AG04450 (cell line): ENCODE data around the gene ARHGAP42. TPM values are rescaled to one million over a fixed set of nuclear protein-coding genes. Genes with fewer than 3 reads are reported as not detected.
"Not testable (repeated sequence)": the region's sequence is repeated elsewhere in the genome, so short reads cannot be mapped to it uniquely, and the experiment has no call there.

ENCODE experiments used
- CTCF ChIA-PET: fragments of 300-600, 350-600 bp; formaldehyde crosslinking; extraction: SDS; loops from one replicate; lab custom pipeline; 2022; ENCODE audit warnings: antibody characterized with exemption, inconsistent platforms; lab: Charles Lee
- POLR2A ChIA-PET: fragments of 350-600 bp; formaldehyde crosslinking; extraction: SDS; loops from one replicate; lab custom pipeline; 2021; ENCODE audit warnings: antibody characterized with exemption, inconsistent platforms; lab: Yijun Ruan, JAX
- DNase-seq: peaks from one replicate; pipeline ENCODE4 v3.0.0-alpha.2; 2011; ENCODE audit warnings: low read depth, low spot score
- H3K27ac ChIP-seq: one replicate; pipeline ENCODE4 v1.5.1; 2012; ENCODE audit warnings: low read depth, low read length, control low read depth
- H3K27me3 ChIP-seq: one replicate; pipeline ENCODE4 v1.6.0; 2012; ENCODE audit warnings: low read length; ENCODE audit not compliant: control insufficient read depth, insufficient read depth
- H3K4me3 ChIP-seq: 2 replicates; pipeline ENCODE4 v1.5.1; 2011; ENCODE audit warnings: mild to moderate bottlenecking, low read depth, low read length, control low read depth
- H3K9me3 ChIP-seq: 2 replicates; pipeline ENCODE4 v1.5.1; 2012; ENCODE audit warnings: low read length; ENCODE audit not compliant: control insufficient read depth, insufficient read depth
- CTCF ChIP-seq: IDR thresholded peaks from 2 replicates; pipeline ENCODE4 v1.5.1; 2011; ENCODE audit warnings: low read depth, low read length, control low read depth, inconsistent platforms
- polyA plus RNA-seq: library from polyadenylated mRNA; depleted of rRNA; stranded (reverse); fragments of >200 nt; gene quantifications from 2 replicates; pipeline ENCODE4 v1.2.3, GENCODE V29; 2011

Gene ARHGAP42
- polyA plus RNA-seq, 1 experiment: 9.0 TPM

GRCh38 chr11:100741866-100742625 is 55.0 kb downstream of the ARHGAP42 start:
- no peaks in the 10 kb centered on the region for H3K9me3 ChIP-seq
- ChIA-PET POLR2A (no interaction called here), CTCF (no interaction called here)
- H3K27me3 ChIP-seq: no peaks in the 10 kb centered on the region
- DNase-seq: no peak
- TF ChIP-seq CTCF: no peak
- H3K4me3 ChIP-seq: no peak overlapping the region
- no peak overlapping the region for H3K27ac ChIP-seq

DNA sequence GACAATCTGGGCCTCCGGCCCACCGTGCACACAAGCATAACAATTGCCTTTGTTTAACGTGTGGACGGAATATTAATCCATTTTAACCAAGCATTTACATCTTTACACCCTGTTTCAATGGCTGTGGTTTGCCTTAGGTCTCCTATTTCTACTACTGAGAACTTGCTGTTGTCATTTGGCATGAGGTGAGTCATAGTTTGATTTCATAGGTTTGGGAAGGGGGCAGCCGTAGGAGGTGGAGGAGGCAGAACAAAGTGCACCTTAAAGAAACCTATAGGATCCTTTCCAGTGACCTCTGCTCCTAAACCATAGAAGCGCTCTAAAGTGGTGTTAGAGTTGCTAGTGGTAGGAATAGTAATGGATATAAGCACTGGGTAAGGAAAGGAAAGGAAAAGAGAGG is 59.4 kb downstream of the ARHGAP42 start:
- peaks cover 18% of the 10 kb centered on the region for H3K9me3 ChIP-seq
- no peak overlapping the region for H3K27ac ChIP-seq
- H3K27me3 ChIP-seq: no peaks in the 10 kb centered on the region
- ChIA-PET POLR2A (no interaction called here), CTCF (interaction anchor here (0.6 kb wide), 1 partner anchor 54 kb away, joined by 3 read pairs; no protein-coding TSS in a partner anchor)
- H3K4me3 ChIP-seq: no peak overlapping the region
- no peak for DNase-seq
- TF ChIP-seq CTCF: no peak

GRCh38 chr11:100748153-100748552 is 61.1 kb downstream of the ARHGAP42 start:
- CTCF ChIA-PET: interaction anchor here (0.9 to 1.3 kb wide), 2 partner anchors 61 to 324 kb away, joined by 4 to 5 read pairs; no protein-coding TSS in a partner anchor
- Histone ChIP-seq H3K27ac (no peak overlapping the region), H3K4me3 (no peak overlapping the region), H3K9me3 (peaks cover 18% of the 10 kb centered on the region), H3K27me3 (no peaks in the 10 kb centered on the region)
- POLR2A ChIA-PET: no interaction called here
- TF ChIP-seq CTCF: no peak
- no peak for DNase-seq

DNA sequence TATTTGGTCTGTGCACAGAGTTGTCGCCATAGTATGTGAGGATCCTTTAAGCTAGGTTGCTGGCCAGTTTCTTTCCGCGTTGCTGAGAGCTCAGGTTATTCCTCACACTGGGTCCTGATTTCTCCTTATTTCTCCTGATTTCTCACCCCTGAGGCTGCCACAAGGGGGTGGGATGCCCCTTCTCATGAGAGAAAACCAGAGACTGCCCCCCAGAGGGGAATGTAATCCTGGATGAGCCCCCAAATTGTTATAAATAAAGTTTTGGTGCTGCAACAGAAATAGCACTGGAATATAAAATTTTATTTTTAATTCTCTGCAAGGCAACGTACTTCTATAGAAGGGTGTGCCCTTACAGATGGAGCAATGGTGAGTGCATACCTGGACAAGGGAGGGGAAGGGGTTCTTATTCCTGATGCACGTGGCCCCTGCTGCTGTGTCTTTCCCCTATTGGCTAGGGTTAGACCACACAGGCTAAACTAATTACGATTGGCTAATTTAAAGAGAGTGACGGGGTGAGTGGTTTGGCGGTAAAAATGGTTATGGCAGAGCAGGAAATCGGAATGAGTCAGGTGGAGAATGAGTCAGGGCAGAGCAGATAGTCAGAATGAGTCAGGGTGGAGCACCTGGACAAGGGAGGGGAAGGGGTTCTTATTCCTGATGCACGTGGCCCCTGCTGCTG is 62.9 kb downstream of the ARHGAP42 start:
- CTCF ChIA-PET: interaction anchor here (0.7 kb wide), 1 partner anchor 115 kb away, joined by 3 read pairs; no protein-coding TSS in a partner anchor
- POLR2A ChIA-PET, DNase-seq, H3K4me3 ChIP-seq, H3K27ac ChIP-seq, H3K27me3 ChIP-seq: not testable (repeated sequence)
- peaks cover 18% of the 10 kb centered on the region for H3K9me3 ChIP-seq

GRCh38 chr11:100750566-100750891 is 63.4 kb downstream of the ARHGAP42 start:
- not testable (repeated sequence) for H3K27ac ChIP-seq, DNase-seq, H3K27me3 ChIP-seq, H3K4me3 ChIP-seq
- POLR2A ChIA-PET: interaction anchor here (0.7 kb wide), 1 partner anchor 111 kb away, joined by 4 read pairs; no protein-coding TSS in a partner anchor
- CTCF ChIA-PET: interaction anchor here (0.8 kb wide), 1 partner anchor 14 kb away, joined by 4 read pairs; no protein-coding TSS in a partner anchor
- peaks cover 18% of the 10 kb centered on the region for H3K9me3 ChIP-seq
